ENCODE measurements around the gene LGALS7. TPM values are rescaled to one million over a fixed set of nuclear protein-coding genes. Genes with fewer than 3 reads are reported as not detected.

Gene LGALS7
- polyA plus RNA-seq, 3 donors, result not detected

DNA sequence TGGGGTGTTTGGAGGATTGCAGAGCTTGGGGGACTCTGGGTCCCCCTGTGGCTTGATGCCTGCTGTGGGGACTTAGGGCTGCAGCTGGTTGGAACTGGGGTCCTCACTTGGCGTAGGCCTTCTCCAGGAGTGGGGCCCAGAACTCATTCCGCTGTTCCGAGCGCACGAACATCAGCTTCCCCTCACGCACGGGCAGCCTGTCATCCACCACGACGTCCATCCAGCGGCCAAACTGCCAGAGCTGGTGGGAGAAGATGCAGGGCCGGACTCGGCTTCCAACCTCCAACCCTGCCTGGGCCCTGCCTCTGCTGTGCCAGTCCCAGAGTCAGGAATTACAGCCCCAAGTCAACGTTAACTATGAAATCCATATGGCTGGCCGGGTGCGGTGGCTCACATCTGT lies 31.6 kb downstream of the LGALS7 start:
- H3K27me3 ChIP-seq (ENCODE audit: control insufficient read depth in 2 of 2, insufficient read depth in 2 of 2, low read length in 2 of 2), result peaks cover 0 to 9% of the 10 kb centered on the region in 2 donors
- TF ChIP-seq, protein P1, sequence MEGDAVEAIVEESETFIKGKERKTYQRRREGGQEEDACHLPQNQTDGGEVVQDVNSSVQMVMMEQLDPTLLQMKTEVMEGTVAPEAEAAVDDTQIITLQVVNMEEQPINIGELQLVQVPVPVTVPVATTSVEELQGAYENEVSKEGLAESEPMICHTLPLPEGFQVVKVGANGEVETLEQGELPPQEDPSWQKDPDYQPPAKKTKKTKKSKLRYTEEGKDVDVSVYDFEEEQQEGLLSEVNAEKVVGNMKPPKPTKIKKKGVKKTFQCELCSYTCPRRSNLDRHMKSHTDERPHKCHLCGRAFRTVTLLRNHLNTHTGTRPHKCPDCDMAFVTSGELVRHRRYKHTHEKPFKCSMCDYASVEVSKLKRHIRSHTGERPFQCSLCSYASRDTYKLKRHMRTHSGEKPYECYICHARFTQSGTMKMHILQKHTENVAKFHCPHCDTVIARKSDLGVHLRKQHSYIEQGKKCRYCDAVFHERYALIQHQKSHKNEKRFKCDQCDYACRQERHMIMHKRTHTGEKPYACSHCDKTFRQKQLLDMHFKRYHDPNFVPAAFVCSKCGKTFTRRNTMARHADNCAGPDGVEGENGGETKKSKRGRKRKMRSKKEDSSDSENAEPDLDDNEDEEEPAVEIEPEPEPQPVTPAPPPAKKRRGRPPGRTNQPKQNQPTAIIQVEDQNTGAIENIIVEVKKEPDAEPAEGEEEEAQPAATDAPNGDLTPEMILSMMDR (IDR thresholded peaks at IDR 0.05), result no peak
- no peak overlapping the region for H3K4me3 Mint-ChIP-seq
- H3K4me1 ChIP-seq (ENCODE audit: control insufficient read depth in 1 of 2, insufficient read depth in 2 of 2, low read length in 2 of 2), result peaks cover 10 to 17% of the 10 kb centered on the region in 2 donors
- H3K27ac ChIP-seq (ENCODE audit: low read depth in 1 of 2, low read length in 2 of 2), result no peak overlapping the region
- no peaks in the 10 kb centered on the region for H3K79me2 ChIP-seq (ENCODE audit: insufficient read depth, low read length)
- no peak overlapping the region for H3K4me2 ChIP-seq (replicated peaks; ENCODE audit: extremely low read depth, low read length, poor library complexity, severe bottlenecking)
- H3K4me3 ChIP-seq (replicated peaks in 1 of 3; ENCODE audit: low read depth in 2 of 3, low read length in 3 of 3), result no peak overlapping the region
- 97% methylated on average over 15 of the region's 15 CpGs for whole genome bisulfite sequencing (ENCODE audit: insufficient coverage)
- H3K4me1 Mint-ChIP-seq, result peaks cover 15% of the 10 kb centered on the region
- H3K36me3 ChIP-seq (replicated peaks in 1 of 2; ENCODE audit: control insufficient read depth in 1 of 2, insufficient read depth in 2 of 2, low read length in 2 of 2), result no peaks in the 10 kb centered on the region
- DNase-seq, result no peak
- H3K9me3 ChIP-seq (replicated peaks in 1 of 2; ENCODE audit: control insufficient read depth in 1 of 2, insufficient read depth in 1 of 2, low read length in 2 of 2), result no peaks in the 10 kb centered on the region
- no peak overlapping the region for H3K9ac ChIP-seq (ENCODE audit: insufficient read depth, low read length, poor library complexity, severe bottlenecking)
- intact Hi-C loops (cut with micrococcal nuclease), result no loop called here
- H3K36me3 Mint-ChIP-seq, result peaks cover 0 to 3% of the 10 kb centered on the region in 2 donors
- H3K27me3 Mint-ChIP-seq (ENCODE audit: low read depth in 3 of 3), result peaks cover 10 to 20% (median 13%) of the 10 kb centered on the region in 3 donors
- no peak overlapping the region for H2AFZ ChIP-seq (ENCODE audit: insufficient read depth, low read depth, low read length, poor library complexity, severe bottlenecking)
- H4K20me1 ChIP-seq (ENCODE audit: insufficient read depth, low read length), result no peaks in the 10 kb centered on the region
- H3K9me3 Mint-ChIP-seq, result peaks cover 0 to 3% (median 0%) of the 10 kb centered on the region in 7 donors
- peak overlapping the region in 1 of 7 donors; percentile 52 for H3K27ac Mint-ChIP-seq

DNA sequence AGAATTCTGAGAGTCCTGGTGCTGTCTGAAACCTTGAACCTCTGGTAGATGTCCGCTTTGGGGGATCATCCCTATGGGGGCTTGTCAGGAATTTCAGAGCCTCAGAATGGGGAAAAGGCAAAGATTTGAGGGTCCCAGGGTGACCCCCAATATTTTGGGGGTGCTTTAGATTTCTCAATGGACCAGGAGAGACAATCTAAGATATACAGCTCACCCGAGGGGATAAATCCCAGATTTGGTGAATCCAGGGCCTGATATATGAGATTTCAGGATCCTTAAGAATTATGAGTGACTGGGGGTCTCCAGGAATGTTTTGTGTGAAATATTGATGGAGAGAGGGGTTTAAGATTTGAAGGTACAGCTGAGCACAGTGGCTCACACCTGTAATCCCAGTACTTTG lies 32.4 kb downstream of the LGALS7 start:
- Histone ChIP-seq H3K36me3 (replicated peaks in 1 of 2; ENCODE audit: control insufficient read depth in 1 of 2, insufficient read depth in 2 of 2, low read length in 2 of 2) (no peaks in the 10 kb centered on the region), H3K27me3 (ENCODE audit: control insufficient read depth in 2 of 2, insufficient read depth in 2 of 2, low read length in 2 of 2) (peaks cover 0 to 13% of the 10 kb centered on the region in 2 donors), H4K20me1 (ENCODE audit: insufficient read depth, low read length) (no peaks in the 10 kb centered on the region), H3K4me3 (replicated peaks in 1 of 3; ENCODE audit: low read depth in 2 of 3, low read length in 3 of 3) (no peak overlapping the region), H3K9ac (ENCODE audit: insufficient read depth, low read length, poor library complexity, severe bottlenecking) (no peak overlapping the region), H3K27ac (ENCODE audit: low read depth in 1 of 2, low read length in 2 of 2) (no peak overlapping the region), H3K4me1 (ENCODE audit: control insufficient read depth in 1 of 2, insufficient read depth in 2 of 2, low read length in 2 of 2) (peaks cover 13 to 24% of the 10 kb centered on the region in 2 donors), H3K9me3 (replicated peaks in 1 of 2; ENCODE audit: control insufficient read depth in 1 of 2, insufficient read depth in 1 of 2, low read length in 2 of 2) (no peaks in the 10 kb centered on the region), H3K4me2 (replicated peaks; ENCODE audit: extremely low read depth, low read length, poor library complexity, severe bottlenecking) (no peak overlapping the region), H2AFZ (ENCODE audit: insufficient read depth, low read depth, low read length, poor library complexity, severe bottlenecking) (no peak overlapping the region), H3K79me2 (ENCODE audit: insufficient read depth, low read length) (no peaks in the 10 kb centered on the region)
- no peak overlapping the region for H3K4me3 Mint-ChIP-seq
- H3K36me3 Mint-ChIP-seq, result peaks cover 0 to 3% of the 10 kb centered on the region in 2 donors
- TF ChIP-seq, protein P1 (IDR thresholded peaks at IDR 0.05), result no peak
- H3K27me3 Mint-ChIP-seq (ENCODE audit: low read depth in 3 of 3), result peaks cover 14 to 24% (median 17%) of the 10 kb centered on the region in 3 donors
- intact Hi-C loops (cut with micrococcal nuclease), result no loop called here
- H3K27ac Mint-ChIP-seq, result no peak overlapping the region
- peaks cover 18% of the 10 kb centered on the region for H3K4me1 Mint-ChIP-seq
- WGBS (ENCODE audit: insufficient coverage), result 100% methylated on average over 1 of the region's 2 CpGs
- DNase-seq, result no peak
- peaks cover 0 to 3% (median 1%) of the 10 kb centered on the region in 7 donors for H3K9me3 Mint-ChIP-seq
